Fibroblast of skin of right biceps (primary cell): ENCODE data around the gene ZNRF2.
A peak's percentile ranks its signal among the peaks of the same experiment; 100 is the strongest.

ENCODE experiments used
- DNase-seq: peaks from one replicate; pipeline ENCODE4 v3.0.0-alpha.2; 2013

ZNRF2 gene

DNA sequence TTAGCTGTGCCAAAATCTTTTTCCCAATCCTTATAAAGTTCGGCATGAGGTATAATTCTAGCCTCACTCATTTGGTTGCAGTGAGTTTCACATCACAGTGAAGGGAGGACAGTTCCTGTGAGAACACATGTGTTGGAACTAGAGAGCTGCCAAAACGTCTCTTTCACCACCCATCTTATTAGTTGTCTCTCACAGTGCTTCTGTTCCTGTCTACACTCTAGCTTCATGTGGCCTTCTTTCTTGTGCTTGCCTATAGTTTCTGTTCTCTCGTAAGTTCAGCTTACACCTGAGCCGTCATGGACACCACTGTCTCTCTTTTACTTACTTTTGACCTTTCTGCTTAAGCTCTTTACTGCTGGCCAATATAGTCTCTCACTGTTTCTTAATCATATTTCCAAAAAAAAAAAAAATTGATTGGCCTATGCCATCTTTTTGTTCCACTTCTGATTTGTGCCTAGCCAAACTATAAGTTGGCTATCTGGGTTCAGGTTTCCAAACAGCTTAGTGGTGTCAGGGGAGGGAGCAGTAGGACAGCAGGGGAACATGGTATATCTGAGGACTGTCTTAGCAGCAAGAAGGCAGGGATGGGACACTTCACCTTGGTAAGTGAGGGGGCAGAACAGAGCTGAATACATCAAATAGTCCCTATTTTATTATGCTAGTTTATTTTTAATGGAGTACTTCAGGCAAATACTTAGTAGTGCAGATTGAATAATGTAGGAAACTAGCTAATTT, 38.0 kb downstream of the ZNRF2 start:
- DNase-seq: peak; percentile 21

DNA sequence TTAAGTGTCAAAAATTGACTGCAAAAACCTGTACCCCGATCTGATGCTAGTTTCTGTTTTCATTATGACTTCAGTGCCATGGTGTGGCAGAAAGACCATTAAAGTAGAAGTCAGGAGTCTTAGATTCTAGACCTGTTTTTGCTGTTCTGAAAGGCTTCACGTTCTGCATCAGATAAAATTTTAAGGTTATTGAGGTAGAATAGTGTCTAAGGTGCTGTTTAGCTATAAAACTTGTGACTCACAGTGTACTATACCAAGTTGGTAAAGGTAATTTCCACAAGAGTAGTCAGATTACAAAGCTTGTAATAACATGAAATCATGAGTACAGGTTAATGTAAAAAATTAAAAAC, 38.6 kb downstream of the ZNRF2 start:
- no peak for DNase-seq

DNA sequence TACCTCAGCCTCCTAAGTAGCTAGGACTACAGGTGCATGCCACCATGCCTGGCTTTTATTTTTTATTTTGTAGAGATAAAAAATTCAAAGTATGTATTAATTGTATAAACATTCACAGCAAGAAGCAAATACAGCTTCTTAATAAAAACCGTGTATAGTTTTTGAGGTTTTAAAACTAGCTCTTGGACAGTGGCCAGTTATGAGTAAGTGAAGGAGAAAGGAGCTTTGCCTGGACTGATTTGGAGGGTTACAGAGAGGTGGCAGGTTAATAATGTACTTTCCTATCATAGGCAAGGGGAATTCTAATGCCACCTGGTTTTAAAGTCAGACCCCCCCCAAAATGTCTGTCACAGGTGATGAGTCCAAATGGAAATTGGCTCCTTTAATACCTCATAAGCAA, 43.4 kb downstream of the ZNRF2 start:
- peak; percentile 50 for DNase-seq

DNA sequence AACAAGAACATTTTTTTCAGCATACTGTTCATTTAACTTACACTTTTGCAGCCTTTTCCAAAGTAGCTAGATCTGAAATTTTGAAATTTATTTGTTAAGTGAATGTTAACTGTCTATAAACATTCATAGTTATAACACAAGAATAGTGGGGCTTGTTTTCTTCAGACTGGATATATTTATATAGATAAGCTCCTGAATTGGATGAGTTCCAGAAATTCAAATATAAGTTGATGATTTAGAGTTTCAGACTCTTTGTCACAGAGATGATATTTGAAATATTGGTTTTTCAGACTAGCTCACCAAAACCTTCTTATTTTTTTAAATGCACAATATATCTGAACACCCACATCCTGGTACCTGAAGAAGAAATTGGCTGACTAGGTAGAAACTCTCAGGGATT, 44.0 kb downstream of the ZNRF2 start:
- DNase-seq: no peak

DNA sequence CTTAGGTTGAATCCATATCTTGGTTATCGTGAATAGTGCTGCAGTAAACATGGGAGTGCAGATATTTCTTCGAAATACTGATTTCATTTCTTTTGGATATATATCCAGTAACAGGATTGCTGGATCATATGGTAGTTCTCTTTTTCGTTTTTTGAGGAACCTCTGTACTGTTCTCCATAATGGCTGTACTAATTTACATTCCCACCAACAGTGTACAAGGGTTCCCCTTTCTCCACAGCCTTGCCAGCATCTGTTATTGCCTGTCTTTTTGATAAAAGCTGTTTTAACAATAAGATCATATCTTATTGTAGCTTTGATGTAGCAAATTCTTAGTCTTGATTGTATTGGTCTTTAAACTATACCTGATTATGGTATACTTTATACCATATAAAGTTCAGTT, 45.3 kb downstream of the ZNRF2 start:
- DNase-seq: no peak

DNA sequence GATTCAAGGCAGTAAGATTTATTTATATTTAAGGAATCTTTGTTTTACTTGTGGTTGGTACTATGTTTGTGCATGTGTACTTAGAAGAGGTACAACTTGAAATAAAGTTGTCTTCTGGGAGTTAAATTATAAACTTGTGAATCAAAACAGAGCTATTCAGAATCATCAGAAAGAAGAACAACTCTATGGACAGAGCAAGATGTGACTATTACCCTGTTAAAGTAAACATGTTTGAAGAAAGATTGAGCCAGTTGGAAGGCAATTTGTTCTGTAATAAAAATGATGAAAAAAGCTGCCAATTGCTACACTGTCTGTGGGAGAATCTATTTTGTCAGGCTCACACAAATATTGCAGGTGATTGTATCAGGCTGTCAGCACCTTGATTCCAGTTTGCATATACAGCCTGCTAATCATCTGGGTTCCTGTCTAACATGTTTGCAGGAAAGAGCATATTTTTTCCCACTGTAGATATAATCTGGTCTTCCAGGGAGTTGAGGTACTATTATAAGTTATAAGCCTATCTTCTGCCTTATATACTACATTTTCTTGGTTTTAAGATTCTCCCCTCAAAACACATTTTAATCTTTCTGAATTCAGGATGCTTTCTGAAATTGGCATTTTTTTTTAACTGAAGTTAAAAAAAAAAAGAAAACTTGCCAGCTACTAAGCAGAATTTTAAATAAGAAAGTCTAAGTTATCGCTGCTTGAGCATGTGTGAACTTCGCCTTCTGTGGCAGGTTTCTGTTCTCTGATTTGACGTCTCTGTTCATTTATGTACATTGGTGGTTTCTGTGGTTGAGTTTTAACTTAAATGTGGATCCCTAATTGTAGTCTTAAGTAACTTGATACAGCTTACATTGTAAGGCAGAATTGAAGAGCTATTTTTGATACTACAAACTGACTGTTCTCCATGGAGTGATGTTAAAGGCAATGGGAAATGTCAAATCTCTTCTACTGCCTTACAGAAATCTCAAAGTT, 46.0 kb downstream of the ZNRF2 start:
- DNase-seq: no peak

DNA sequence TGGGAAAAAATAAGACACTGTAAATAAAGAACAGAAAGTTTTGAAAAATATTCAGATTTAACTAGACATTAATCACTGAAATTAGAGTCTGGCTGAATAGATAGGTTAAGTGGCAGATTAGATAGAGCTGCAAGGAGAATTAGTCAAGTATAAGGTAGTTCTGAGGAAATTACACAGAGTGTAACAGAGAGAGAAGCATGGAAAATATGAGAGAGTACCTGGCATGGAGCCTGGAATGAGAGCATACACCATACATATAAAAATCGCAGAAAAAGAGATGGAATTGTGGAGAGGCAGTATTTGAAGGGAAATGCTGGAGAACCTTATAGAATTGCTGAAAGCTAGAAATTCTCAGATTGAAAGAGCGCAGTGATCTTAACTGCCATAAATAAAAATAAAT, 46.9 kb downstream of the ZNRF2 start:
- DNase-seq: peak; percentile 39

DNA sequence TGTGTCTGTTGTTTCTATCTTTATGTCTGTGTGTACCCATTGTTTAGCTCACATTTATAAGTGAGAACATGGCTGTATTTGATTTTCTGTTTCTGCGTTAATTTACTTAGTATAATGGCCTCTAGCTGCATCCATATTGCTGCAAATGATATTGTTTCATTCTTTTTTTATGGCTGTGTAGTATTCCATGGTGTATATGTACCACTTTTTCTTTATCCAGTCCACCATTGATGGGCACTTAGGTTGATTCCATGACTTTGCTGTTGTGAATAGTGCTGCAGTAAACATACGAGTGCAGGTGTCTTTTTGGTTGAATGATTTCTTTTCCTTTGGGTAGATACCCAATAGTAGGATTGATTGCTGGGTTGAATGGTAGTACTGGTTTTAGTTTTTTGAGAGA, 48.2 kb downstream of the ZNRF2 start:
- DNase-seq: no peak

DNA sequence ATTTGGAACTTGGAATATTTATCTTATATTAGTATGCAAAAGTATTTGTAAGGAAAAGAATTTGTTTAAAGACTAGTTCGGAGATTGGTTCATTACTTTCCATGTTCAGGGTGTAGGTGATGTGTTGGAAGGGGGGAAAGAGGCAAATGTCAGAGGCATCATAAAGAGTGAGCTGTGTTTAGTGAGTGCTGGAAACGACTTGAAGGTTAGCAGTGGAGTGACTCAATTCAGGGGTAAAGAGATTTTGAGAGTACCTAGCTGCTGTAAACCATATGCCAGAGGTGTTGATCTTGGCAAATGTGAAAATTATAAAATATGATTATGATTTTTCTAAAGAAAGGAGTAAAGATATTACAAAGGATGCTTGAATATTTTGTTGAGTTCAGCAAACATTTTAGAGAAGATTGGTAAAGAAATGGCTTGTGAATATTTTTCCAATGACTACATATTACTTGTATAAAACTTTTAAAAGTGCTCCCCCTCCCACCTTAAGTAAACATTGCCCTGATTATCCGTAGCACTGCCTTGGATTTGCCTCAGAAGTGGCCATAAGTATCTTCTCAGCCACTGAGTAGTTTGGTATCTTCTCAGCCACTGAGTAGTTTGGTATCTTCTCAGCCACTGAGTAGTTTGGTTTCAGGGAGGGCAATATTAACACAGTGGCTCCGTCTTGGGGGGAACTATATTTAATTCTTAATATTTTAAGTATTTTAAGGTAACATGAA, 51.5 kb downstream of the ZNRF2 start:
- no peak for DNase-seq

DNA sequence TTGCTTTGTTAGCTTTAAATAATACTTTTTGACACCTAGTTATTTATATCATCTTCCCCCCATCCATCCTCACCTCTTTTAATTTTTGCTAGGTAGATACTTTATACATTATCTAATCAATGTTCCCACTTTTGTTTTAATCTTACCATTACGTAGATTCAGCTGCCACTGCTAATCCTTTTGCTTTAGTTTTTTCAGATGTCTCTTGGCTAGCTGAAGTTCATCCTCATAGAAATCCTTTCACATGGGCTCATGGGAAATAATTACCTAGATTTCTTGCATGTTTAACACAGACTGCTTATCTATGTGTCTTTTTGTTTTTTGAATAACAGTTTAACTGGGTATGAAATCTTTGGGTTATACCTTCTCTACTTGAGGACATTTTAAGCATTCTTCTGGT, 60.1 kb downstream of the ZNRF2 start:
- no peak for DNase-seq

DNA sequence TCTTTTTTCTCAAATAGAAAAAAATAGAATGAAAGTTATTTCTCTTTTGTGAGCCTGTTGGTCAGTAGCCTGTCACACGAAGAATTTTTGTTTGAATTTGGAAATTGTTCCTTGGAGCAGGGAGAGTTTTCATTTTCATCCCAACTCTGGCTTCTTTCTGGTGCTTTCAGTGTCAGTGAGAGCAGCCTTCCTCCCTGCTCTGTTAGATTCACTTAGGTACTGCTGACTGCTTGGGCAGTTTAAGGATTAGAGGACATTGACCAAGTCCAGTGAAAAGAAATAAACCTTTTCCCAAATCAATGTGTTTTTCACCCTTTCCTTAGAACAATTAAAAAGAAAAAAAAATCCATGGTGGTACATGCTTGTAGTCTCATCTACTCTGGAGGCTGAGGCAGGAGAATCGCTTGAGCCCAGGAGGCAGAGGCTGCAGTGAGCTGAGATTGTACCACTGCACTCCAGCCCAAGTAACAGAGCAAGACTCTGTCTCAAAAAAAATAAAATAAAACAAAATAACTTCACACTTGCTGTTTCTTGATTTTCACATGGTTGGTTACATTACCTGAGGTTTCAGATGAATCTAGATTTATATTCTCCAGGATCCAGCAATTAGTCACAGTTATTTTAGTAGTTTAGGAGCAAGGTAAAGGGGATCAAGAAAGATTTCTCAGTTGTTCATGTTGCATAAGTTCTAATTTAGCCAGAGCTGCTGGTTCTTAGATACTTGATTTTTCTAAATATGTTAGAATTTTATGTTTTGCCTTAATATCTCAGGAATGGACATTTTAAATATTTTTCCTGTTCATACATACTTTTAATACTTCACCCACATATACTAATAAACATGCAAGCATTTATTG, 63.1 kb downstream of the ZNRF2 start:
- DNase-seq: no peak

DNA sequence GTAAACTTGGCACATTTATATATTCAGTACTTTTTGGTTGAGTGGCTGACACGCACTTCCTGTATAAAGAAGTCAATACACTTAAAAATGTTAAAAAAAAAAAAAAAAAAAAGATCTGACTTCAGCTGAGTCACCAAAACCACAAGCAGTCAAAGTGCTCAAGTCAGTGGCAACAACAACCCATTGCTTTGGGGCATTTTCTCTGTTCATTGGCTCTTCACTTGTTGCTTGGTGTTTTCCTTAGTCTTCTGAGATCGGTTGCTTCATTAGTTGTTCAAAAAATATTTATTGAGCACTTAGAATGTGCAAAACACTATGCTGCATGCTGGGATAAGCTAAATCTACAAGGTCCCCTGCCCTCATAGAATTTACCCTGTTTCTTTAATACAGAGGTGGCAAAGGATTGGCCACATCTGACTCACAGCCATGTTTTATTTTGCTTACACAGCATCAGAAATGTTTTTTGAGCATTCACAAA, 63.7 kb downstream of the ZNRF2 start:
- DNase-seq: peak; percentile 89

DNA sequence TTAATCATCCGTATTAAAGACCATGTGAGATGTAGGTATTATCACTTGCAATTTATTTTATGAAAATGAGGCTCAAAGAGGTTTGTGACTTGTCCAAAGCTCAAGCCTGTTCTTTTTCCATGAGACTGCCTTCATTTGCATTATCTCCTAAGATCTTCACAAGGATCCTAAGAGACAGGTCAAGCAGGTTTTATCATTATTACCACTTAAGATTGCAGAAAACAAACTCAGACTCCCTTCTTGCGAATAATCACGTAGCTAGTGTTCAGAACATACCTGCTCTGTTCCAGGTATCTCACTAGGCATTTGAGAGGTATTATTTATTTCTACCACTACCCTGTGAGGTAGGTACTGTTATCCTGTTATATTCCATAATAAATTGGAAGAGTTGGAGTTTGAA, 64.8 kb downstream of the ZNRF2 start:
- DNase-seq: no peak

DNA sequence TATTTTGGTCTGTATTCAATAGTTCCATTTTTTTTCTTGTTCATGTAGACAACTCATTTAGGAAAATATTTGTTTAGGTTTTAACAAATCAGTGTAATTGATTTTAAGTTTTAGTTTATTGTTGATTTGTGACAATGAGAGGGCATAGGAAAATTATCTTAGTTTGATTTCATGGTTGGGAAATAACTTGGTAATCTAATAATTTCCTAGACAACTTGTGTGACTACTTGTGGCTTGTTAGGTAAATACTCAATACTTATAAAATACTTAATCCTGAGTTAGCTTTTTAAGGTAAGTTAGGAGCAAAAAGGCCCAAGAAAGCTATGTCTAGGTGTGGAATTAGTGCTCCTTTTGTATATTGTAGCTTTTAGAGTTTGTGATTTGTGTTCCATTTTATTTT, 65.4 kb downstream of the ZNRF2 start:
- no peak for DNase-seq

DNA sequence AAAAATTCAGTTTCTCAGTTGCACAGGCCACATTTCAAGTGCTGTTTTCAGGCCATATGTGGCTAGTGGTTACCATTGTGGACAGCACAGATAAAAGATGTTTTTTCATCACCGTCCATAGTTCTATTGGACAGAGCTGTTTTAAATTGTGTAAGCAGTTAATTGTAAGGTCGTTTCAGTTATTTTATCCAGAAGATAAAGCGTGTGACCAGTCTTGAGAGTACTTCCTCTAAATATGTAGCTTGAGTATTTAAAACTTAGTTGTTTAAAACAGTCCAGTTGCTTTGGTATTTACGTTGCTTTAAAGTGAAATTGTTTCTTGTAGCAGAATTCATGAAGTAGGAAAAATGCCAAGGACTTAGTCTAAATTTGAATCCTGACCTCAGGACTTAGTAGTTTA, 66.9 kb downstream of the ZNRF2 start:
- no peak for DNase-seq

DNA sequence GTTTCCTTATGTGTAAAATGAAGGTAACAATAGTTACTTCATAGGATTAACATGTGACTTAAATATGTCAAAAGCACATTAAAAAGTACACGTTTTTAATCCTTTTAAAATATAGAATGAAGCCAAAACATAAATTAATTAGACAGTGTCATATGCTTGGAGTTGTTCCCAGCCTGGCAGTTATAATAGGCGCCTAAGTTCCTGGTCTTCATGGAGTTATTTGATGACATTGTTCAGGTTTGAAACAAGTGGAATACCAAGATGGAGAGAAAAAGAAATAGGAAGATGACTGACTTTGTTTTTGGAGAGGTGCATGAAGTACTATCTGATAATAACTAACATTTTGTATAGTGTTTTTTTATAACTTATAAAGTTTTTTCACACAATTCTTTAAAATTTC, 67.3 kb downstream of the ZNRF2 start:
- DNase-seq: no peak

DNA sequence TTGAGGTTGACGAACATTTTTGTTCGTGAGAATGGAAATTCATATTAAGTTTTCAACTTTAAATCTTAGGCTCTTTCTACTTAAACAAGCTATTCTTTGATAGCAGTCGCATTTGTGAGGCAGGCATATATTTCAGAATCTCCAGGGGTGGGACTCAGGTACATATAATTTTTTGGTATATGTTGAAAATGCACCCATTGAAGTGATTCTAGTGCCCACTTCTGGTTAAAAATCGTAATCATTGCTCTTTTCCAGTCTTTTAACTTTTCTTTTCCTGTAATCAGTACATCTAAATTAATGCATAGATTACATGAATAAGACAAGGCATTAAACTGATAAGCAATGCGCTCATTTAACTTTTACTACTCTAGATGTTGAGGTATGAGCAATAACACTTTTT, 67.8 kb downstream of the ZNRF2 start:
- DNase-seq: no peak

DNA sequence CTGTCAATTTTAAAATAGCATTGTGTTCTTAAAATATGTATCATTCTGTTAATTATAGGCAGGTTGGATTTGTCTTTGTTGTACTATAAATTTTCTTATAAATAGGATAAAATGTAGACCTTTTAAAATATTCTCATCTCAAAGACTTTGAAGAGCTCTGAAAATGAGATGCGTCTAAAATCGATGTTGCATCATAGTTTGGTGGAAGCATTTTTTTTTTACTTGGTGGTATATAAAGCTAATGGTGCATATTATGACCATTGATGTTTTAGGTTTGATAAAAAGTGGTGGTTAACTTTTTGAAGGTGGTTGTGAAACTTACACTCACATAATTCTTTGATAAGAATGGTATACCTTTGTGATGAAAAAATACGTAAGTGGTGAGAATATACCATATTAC, 69.1 kb downstream of the ZNRF2 start:
- DNase-seq: no peak

DNA sequence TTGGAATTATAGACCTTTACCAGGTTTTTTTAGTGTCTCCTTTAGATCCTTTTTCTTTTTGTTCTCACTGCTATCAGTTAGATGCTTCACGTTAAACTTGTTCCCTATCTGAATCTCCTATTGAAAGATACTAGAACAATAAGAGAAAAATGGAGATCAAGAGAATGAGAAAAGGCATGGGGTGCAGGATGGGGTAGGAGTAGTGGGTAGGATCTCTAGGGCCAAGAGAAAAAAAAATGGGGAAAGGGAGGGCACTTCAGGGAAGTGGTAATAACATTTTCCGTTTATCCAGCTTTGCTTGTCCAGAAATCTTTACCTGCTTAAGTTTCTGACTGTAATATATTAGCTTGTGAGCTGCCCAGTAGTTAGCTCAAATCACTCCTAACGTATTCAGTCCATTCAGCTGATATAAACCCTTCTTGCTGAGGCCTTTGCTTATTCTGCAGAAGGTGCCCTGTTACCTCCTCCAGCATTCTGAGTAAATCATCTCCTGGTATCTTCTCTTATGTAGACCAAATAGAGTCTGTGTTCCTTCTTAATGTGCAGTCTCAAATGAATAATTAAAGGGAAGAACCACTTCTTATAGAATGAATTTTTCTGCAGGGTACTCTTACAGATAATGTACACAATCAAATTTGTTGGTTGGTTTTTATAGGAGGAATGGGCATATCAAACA, 69.7 kb downstream of the ZNRF2 start:
- DNase-seq: no peak

DNA sequence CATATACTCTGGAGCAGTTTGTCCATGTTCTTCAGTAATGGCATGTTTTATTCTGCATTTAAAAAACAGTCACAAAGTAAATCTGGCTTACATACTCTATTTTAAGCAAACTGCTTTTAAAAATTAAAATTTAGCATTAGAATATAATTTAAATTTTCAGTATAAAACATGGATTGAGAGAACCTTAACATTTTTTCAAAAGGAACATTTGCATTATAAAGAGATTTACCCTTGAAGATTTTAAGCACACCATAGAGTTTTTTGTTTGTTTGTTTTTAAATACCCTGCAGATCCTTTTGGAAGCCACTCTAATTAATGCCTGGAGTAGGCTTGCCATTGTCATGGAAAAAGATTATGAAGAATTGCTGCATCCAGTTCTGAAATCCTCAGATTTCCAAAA, 70.4 kb downstream of the ZNRF2 start:
- DNase-seq: no peak

DNA sequence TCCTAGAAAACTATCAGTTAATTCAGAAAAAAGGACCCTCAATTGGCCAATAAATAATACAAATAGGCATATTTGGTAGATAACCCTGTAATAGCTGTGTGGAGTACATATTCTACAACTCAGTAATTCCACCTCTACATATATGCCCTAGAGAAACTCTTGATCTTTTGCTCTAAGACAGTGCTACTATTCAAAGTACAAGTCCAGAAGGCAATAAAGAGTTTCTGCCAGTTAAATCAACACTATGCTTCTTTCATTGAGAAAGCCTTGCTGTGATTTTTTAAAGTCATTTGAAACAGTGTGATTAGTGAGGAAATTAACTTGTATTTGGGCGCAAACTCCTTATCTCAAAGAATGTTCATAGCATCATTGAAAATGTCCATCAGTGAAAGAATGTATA, 75.6 kb downstream of the ZNRF2 start:
- no peak for DNase-seq
